Activated CD4-positive, alpha-beta T cell treated with anti-CD3 and anti-CD28 coated beads, Interleukin-2, amount 50 U/mL, for 48 hours (primary cell): ENCODE results near the gene KCNQ5.

Source experiments
- DNase-seq, 2 experiments: peaks; one replicate each; pipeline ENCODE4 v3.0.0-alpha.2; 2020

The KCNQ5 gene

GRCh38 chr6:72748759-72749158 lies 126.9 kb downstream of the KCNQ5 start:
- DNase-seq, result peak; percentile 13 to 23

DNA sequence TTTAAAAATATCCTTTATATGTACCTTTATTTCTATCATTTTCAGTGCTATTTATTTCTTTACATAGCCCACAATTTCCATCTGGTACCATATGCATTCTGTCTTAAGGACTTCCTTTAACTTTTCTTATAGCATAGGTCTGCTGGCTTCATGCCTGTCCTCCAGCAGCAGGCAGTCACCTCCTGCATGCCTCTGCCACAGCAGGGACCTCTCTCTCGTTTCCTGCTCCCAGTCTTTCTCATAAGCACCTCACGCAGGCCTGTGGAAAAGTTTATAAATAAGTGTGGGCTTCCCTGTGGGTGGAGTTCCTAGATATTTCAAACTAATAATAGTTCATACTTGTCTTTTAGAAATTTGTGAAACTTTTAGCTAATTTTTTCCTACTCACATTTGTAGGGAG lies 133.9 kb downstream of the KCNQ5 start:
- no peak for DNase-seq

DNA sequence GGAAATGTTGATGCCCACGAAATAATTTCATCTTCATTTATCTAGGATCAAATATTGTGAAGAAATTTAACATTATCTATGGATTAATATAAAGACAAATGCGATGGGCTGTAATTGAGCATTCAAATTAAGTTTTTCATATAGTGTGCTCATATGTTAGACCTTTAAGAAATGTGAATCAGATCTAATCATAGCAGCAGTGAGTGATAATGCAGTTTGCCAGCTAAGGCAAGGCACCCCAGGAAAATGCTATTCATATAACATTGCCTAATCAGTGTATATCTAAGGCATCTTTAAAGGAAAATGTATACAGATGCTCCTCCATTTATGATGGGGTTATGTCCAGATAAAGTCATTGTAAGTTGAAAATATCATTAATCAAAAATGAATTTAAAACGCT lies 135.2 kb downstream of the KCNQ5 start:
- DNase-seq, result no peak

DNA sequence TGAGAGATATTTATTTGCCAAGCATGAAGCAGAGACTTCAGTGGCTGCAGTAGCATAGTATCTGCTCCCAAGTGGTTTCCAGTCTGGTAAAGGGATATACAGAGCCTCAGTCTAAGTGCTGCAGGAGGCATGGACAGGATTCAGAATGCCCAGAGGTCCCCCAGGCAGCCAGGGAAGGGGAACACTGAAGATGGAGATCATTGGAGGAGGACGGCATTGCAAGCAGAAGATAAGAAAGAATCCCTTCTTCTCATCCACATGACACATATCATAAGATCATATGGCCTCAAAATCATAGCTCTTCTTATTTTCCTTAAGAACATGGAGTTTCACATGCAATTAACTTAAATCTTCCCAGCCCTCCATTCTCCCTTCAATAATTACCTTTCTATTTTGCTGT lies 136.1 kb downstream of the KCNQ5 start:
- no peak for DNase-seq

DNA sequence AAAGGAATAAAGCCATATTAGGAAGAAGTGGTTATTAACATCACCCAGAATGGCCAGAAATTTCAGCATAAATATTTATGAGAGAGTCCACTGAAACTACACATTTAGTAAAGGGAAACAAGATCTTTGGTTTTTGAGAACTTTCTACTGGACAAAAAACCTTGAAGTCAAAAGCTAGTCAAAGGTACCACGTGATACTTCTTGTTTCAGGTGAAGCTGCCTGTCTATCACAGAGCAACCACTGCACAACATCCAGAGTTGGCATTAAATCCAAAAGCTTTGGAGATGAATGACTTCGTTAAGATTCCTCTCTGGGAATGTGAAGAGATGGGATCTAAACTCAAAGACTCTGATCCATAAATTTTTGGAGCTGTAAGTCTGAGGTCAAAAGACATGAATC lies 137.0 kb downstream of the KCNQ5 start:
- no peak for DNase-seq

DNA sequence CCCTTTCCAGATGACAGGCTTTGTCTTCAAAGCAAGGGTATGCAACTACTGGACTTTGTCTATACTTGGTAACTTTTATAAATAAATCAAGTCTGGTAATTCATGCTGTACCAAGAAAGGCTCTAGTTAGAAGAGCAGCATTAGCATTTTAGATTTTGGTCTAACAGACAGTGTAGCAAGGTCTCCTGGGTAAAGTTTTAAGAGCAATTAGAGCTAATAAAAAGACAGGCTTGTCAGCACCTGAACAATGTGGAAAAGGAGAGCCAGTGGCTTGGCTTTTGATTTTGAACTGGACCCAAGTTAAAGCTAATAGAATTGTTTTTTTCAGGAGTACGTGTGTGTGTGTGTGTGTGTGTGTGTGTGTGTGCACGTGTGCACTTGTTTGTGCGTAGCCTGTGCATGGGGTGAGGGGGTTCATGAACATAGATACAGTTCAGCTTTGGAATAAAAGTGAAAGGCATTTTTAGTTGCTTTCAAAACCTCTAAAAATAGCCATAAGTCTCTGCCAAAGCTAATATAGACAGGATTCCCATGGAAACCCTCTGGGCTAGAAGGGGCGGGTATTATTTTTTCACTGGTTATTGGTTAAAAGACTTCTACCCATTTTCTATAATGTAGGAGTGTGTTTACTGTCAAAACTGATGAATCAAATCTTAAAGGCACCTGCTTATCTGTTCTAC lies 138.4 kb downstream of the KCNQ5 start:
- no peak for DNase-seq

DNA sequence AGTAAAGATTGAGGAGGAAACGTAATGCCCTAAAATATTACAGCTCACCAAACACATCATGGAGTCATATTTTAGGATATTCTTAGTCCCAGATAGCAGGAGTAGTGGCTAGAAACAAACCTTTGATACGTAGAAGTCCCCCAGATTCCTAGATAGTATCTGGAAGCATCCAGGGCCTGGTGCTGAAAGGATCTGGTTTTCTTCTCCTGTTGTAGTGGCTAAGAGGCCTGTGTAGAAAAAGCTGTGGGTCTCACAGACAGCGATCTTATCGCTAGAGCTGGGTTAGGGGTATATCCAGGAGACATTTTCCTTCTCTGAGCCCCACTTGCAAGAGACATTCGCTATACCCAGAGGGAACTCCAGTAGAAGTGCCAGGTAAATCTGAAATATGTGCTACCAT lies 139.9 kb downstream of the KCNQ5 start:
- DNase-seq, result no peak

- DNase-seq, result no peak
Observed at GRCh38 chr6:72769459-72770125, 147.7 kb downstream of the KCNQ5 start.

DNA sequence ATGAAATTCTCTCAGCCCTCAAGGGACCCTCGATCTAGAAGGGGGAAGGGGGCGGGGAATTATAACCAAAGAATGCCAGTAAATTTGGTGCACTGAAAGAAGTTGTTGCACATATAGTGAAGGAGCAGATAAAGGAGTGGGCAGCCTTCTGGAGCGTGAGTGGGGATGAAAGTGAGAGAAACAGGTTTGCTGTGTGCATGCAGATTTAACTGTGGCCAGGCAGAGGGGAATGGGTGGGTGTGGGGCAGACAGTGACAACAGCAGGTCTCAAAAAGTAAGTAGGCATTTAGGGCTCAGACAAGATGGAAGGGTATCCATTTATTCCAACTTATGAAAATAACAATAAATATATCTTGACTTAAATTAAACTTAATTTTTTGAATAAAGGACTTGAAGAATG lies 149.1 kb downstream of the KCNQ5 start:
- no peak for DNase-seq

DNA sequence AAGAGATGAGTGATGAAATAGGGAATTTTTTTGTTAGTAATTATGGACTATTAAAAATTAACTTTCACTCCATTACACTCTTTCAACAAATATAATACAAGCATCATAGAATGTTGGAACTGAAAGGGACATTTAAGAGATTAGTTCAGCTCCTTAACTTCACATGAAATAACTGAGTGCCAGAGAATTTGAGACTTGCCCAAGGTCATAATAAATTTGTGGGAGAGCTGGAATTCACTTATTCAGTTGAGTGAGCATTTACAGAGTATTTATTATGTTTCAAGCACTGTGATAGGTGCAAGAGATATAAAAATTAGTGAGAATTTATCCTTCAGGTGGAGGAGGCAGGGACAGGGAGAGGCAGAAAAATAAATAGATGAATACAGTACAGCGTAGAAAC lies 154.6 kb downstream of the KCNQ5 start:
- DNase-seq, result no peak

GRCh38 chr6:72781624-72782023 lies 159.8 kb downstream of the KCNQ5 start:
- no peak for DNase-seq

DNA sequence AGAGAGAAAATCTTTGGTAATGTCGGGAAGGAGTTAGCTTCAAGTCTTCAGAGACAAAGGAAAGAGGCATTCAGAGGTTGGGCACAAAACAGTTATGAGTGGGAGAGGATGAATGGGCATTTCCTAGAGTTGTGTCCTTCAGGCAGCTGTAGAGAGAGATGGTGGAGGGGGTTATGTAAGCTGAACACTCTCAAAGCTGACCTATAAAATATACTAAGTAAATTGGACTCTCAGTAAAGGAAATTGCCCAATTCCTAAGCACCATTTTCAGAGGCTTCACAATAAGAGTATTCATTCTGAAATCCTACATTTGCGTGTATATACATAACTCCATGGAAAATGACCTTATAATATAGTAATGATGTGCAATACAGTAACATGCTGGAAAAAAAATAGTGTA lies 161.2 kb downstream of the KCNQ5 start:
- no peak for DNase-seq

GRCh38 chr6:72783666-72784065 lies 161.8 kb downstream of the KCNQ5 start:
- DNase-seq, result no peak

GRCh38 chr6:72784071-72784470 lies 162.2 kb downstream of the KCNQ5 start:
- no peak for DNase-seq

GRCh38 chr6:72784581-72784980 lies 162.7 kb downstream of the KCNQ5 start:
- no peak for DNase-seq

- no peak for DNase-seq
Observed at GRCh38 chr6:72787391-72788031, 165.6 kb downstream of the KCNQ5 start.

- DNase-seq, result no peak
Observed at GRCh38 chr6:72788188-72788587, 166.3 kb downstream of the KCNQ5 start.

DNA sequence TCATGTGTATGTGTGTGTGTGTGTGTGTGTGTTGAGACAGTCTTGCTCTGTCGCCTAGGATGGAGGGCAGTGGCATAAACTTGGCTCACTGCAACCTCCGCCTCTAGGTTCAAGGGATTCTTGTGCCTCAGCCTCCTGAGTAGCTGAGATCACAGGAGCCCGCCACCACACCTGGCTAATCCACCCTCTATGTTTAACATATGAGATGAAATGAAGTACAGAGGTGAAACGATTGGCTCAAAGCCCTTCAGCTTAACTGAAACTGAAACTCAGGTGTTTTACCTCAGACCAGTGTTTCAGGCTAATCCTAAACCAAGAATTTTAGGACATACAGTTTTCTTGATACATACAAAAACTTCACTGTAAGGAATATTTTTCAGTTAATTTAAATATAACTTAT lies 167.3 kb downstream of the KCNQ5 start:
- no peak for DNase-seq

DNA sequence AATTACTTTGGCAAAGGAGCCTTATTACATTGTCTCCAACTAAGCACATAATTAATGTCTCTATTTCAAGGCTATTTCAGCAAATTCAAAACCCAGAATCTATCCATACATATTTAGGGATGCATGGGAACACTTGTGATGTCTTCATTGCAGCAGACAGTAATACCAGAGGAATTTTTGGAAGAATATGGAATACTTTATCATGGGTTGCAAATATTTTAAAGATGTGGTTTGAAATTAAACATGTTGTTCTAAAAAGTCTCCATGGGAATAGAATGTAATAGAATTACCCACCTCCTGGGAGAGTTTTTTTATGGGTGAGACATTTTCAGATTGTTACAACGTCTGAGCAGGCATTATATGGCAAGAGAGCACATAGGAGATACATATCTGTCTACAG lies 170.8 kb downstream of the KCNQ5 start:
- DNase-seq, result no peak

DNA sequence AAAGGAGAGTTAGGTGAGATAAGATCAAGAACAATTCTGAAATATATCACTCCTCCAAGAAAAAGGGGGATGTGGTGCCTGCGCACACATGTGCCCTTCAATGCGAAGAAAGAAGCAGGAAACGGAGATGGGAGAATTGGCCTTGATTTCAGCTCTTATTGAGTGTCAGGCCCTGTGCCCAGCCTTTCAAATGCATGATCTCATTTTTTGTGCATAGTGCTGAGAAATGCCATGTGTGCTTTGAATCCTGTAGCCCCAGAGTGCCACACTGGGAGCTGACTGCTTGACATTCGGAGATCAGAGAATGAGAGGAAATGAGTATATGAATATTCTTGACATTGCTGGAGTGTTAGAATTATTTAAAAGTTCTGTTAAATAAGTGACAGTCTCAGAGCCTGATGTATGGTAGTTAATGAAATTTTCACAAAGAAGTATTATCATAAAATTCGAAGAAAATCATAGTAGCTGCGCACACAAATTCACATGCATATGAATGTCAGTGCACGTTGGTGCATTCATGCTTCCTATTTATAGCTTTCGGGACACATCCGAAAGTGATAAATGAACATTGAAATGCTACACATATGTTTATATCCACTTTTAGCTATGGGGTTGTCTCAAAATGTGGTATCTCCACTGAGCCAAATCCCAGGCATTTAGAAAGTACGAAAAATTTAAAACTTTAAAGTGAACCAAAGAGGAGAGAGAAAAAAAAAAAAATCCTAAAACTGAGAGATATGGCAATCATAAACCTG lies 172.0 kb downstream of the KCNQ5 start:
- no peak for DNase-seq

- DNase-seq, result no peak
Observed at GRCh38 chr6:72798196-72798595, 176.3 kb downstream of the KCNQ5 start.

DNA sequence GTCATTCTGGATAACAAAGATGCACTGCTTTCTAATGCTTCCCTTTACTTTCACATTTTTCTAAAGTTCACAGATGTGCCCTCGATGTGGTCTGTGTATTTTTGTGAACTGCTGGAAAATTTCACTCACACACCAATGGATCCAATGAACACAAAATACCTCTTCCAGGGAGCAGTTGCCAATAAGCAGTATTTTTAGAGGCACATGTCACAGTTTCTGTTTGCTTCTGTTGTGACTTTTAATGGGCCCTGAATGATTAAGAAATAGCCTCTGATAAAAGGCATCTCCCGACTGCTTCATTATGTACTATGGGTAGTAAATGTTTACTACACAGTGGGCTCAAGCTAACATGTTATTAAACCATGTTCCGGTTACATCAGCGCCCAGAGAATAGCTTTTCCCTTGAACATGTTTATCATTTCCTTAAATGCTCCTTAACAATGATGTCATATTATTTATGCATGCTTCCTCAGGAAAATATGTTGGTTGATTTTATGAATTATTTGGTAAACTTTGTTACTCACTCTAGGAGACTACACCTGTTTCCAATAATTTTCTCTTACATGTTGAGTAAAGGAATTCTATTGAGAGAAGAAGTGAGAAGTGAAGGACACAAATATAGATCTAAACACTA lies 188.0 kb downstream of the KCNQ5 start:
- no peak for DNase-seq
